IMR-90 (cell line): ENCODE measurements around the gene MALRD1. TPM values are rescaled to one million over a fixed set of nuclear protein-coding genes. Genes with fewer than 3 reads are reported as not detected.

Experiments
- ATAC-seq: fragments of 200-7000 bp; cut with Tn5 transposase; 2 replicates; pipeline ENCODE4 v1.9.1; 2020; ENCODE audit warnings: low read depth, mild to moderate bottlenecking, moderate library complexity
- BruUV-seq: library from RNA; stranded (reverse); fragments of 400-500 nt; replicated peaks from 2 replicates; lab custom pipeline; 2021; lab: Mats Ljungman, UMichigan
- CTCF ChIA-PET: fragments of 300-600 bp; formaldehyde crosslinking; extraction: SDS; loops from one replicate; lab custom pipeline; 2021; ENCODE audit warnings: antibody characterized with exemption; lab: Yijun Ruan, JAX
- POLR2A ChIA-PET: fragments of 300-600 bp; sonication (Branson Sonifier 250); formaldehyde crosslinking; loops from one replicate; lab custom pipeline; 2022; ENCODE audit warnings: antibody characterized with exemption; ENCODE audit not compliant: unreplicated experiment; lab: Charles Lee
- DNase-seq: peaks from one replicate; pipeline ENCODE4 v3.0.0; 2013
- H2AFZ ChIP-seq: replicated peaks from 2 replicates; pipeline ENCODE3; 2013; ENCODE audit warnings: low read length, mild to moderate bottlenecking; ENCODE audit not compliant: poor library complexity
- H2AK5ac ChIP-seq: 2 replicates; pipeline ENCODE4 v1.6.1; 2013; ENCODE audit warnings: low read depth, low read length, inconsistent platforms
- H2AK9ac ChIP-seq: replicated peaks from 2 replicates; pipeline ENCODE3; 2013; ENCODE audit warnings: mild to moderate bottlenecking, low read depth, low read length, moderate library complexity; ENCODE audit not compliant: poor library complexity
- H2BK120ac ChIP-seq: 2 replicates; pipeline ENCODE4 v1.6.1; 2013; ENCODE audit warnings: low read depth, low read length, inconsistent platforms
- H2BK15ac ChIP-seq: 3 replicates; pipeline ENCODE4 v1.6.1; 2013; ENCODE audit warnings: low read depth, low read length, inconsistent platforms
- H2BK20ac ChIP-seq: 2 replicates; pipeline ENCODE4 v1.6.1; 2013; ENCODE audit warnings: low read depth, mild to moderate bottlenecking, inconsistent platforms, low read length, moderate library complexity
- H2BK5ac ChIP-seq: 2 replicates; pipeline ENCODE4 v1.6.1; 2013; ENCODE audit warnings: mild to moderate bottlenecking, low read depth, low read length, inconsistent platforms; ENCODE audit not compliant: poor library complexity, severe bottlenecking
- H3K14ac ChIP-seq: replicated peaks from 2 replicates; pipeline ENCODE4 v1.6.1; 2013; ENCODE audit warnings: low read depth, low read length, inconsistent platforms
- H3K18ac ChIP-seq: 2 replicates; pipeline ENCODE4 v1.6.1; 2013; ENCODE audit warnings: low read depth, low read length, control low read depth
- H3K23ac ChIP-seq: 2 replicates; pipeline ENCODE4 v1.6.1; 2013; ENCODE audit warnings: low read depth, low read length, inconsistent platforms
- H3K27ac ChIP-seq: 2 replicates; pipeline ENCODE4 v1.5.1; 2013; ENCODE audit warnings: mild to moderate bottlenecking, control low read depth, low read length; ENCODE audit not compliant: insufficient read depth
- H3K27me3 ChIP-seq: 2 replicates; pipeline ENCODE4 v1.6.1; 2013; ENCODE audit warnings: low read length; ENCODE audit not compliant: control insufficient read depth, insufficient read depth
- H3K36me3 ChIP-seq: 2 replicates; pipeline ENCODE4 v1.6.1; 2013; ENCODE audit warnings: low read length, mixed read lengths; ENCODE audit not compliant: control insufficient read depth, insufficient read depth
- H3K4ac ChIP-seq: 2 replicates; pipeline ENCODE4 v1.6.1; 2013; ENCODE audit warnings: low read depth, low read length, inconsistent platforms
- H3K4me1 ChIP-seq: 2 replicates; pipeline ENCODE4 v1.6.1; 2013; ENCODE audit warnings: low read length, mixed read lengths; ENCODE audit not compliant: control insufficient read depth, insufficient read depth
- H3K4me2 ChIP-seq: 2 replicates; pipeline ENCODE4 v1.6.1; 2013; ENCODE audit warnings: low read depth, mild to moderate bottlenecking, control low read depth, low read length, moderate library complexity
- H3K4me3 ChIP-seq: 2 replicates; pipeline ENCODE4 v1.5.1; 2013; ENCODE audit warnings: low read depth, mild to moderate bottlenecking, control low read depth, low read length, moderate library complexity; ENCODE audit not compliant: insufficient read depth
- H3K56ac ChIP-seq: 2 replicates; pipeline ENCODE4 v1.6.1; 2013; ENCODE audit warnings: low read length, inconsistent platforms; ENCODE audit not compliant: insufficient read depth; ENCODE audit errors: extremely low read depth
- H3K79me1 ChIP-seq, 2 experiments: 2 replicates each; pipeline ENCODE4 v1.6.1; 2013; ENCODE audit warnings: low read length in 2 of 2, inconsistent platforms in 1 of 2, low read depth in 1 of 2
- H3K9ac ChIP-seq: 2 replicates; pipeline ENCODE4 v1.6.1; 2013; ENCODE audit warnings: low read depth, low read length, control low read depth
- H3K9me1 ChIP-seq: 2 replicates; pipeline ENCODE4 v1.6.1; 2013; ENCODE audit warnings: low read length, inconsistent platforms; ENCODE audit not compliant: insufficient read depth
- H3K9me3 ChIP-seq: 2 replicates; pipeline ENCODE4 v1.6.1; 2013; ENCODE audit warnings: low read length; ENCODE audit not compliant: control insufficient read depth, insufficient read depth
- H4K20me1 ChIP-seq: 2 replicates; pipeline ENCODE4 v1.6.1; 2013; ENCODE audit warnings: low read length, inconsistent platforms; ENCODE audit not compliant: insufficient read depth
- H4K5ac ChIP-seq: 2 replicates; pipeline ENCODE4 v1.6.1; 2013; ENCODE audit warnings: mild to moderate bottlenecking, low read depth, low read length, control low read depth
- H4K8ac ChIP-seq, 2 experiments: 2 replicates each; pipeline ENCODE4 v1.6.1; 2013; ENCODE audit warnings: low read depth in 2 of 2, low read length in 2 of 2, control low read depth in 1 of 2, inconsistent platforms in 1 of 2
- H4K91ac ChIP-seq: 2 replicates; pipeline ENCODE4 v1.6.1; 2013; ENCODE audit warnings: low read depth, low read length, inconsistent platforms; ENCODE audit not compliant: insufficient read depth
- CHD1 ChIP-seq: IDR thresholded peaks from 2 replicates; pipeline ENCODE4 v1.6.1; 2012; ENCODE audit warnings: low read depth, low read length, improper control_type of control experiment
- FOS ChIP-seq: fragments of 150-350 bp; IDR thresholded peaks from 2 replicates; pipeline ENCODE4 v1.6.1; 2016; ENCODE audit warnings: low read depth, low read length
- NFE2L2 ChIP-seq: fragments of 150-350 bp; IDR thresholded peaks from 2 replicates; pipeline ENCODE4 v1.6.1; 2016; ENCODE audit warnings: low read depth, mild to moderate bottlenecking, low read length
- POLR2A ChIP-seq: IDR thresholded peaks from 2 replicates; pipeline ENCODE4 v1.6.1; 2012; ENCODE audit warnings: mild to moderate bottlenecking, low read depth, low read length
- SMC3 ChIP-seq: fragments of 150-350 bp; IDR thresholded peaks from 2 replicates; pipeline ENCODE4 v1.6.1; 2016; ENCODE audit warnings: low read depth, mild to moderate bottlenecking, antibody characterized with exemption, low read length, moderate library complexity
- WGBS, 2 experiments: methylation state at CpG; one replicate each; pipeline versions ENCODE4 v1.1.5 to v1.1.7; 2013; ENCODE audit warnings: missing lambda C conversion rate in 2 of 2; ENCODE audit not compliant: insufficient read length in 1 of 2; ENCODE audit errors: extremely low coverage in 2 of 2; 5-methylcytosine and 5-hydroxymethylcytosine counted together
- dilution Hi-C: fragments of 300-500 bp; cut with HindIII; formaldehyde crosslinking; loops from one replicate; pipeline ENCODE4 v1.14.3; 2018; ENCODE audit warnings: low sequenced_read_pairs; ENCODE audit not compliant: unreplicated experiment
- in situ Hi-C: fragments of 300-500 bp; cut with MboI; formaldehyde crosslinking; loops from 3 replicates; pipeline ENCODE4 v1.14.3; 2019; ENCODE audit warnings: low sequenced_read_pairs, inconsistent platforms, mixed read lengths
- intact Hi-C: fragments of 100-400 bp; cut with micrococcal nuclease; formaldehyde crosslinking; loops from 2 replicates; pipeline ENCODE4 v1.10.0; 2022
- polyA plus RNA-seq, 3 experiments: library from polyadenylated mRNA; depleted of rRNA; stranded (reverse); fragments of >200 nt; gene quantifications; 2 replicates each; pipeline ENCODE4 v1.2.3, GENCODE V29; 2012; ENCODE audit warnings: low replicate concordance in 1 of 3
- total RNA-seq: library from RNA; depleted of rRNA; stranded (reverse); fragments of >200 nt; gene quantifications from 2 replicates; pipeline ENCODE4 v1.2.3, GENCODE V29; 2012

Gene MALRD1
- total and polyA plus RNA-seq, 2 of the 4 experiments (the other 2 are of a cell fraction) = 0.34 to 1.1 TPM

- Histone ChIP-seq H2AK5ac (no peak overlapping the region), H2AK9ac (no peak overlapping the region), H2AFZ (no peak overlapping the region), H3K4ac (no peak overlapping the region), H3K36me3 (no peaks in the 10 kb centered on the region), H4K91ac (no peak overlapping the region), H3K27me3 (no peaks in the 10 kb centered on the region), H3K23ac (no peak overlapping the region), H3K18ac (no peak overlapping the region), H3K56ac (no peak overlapping the region), H2BK5ac (no peak overlapping the region), H3K79me1 (no peaks in the 10 kb centered on the region), H3K4me2 (no peak overlapping the region), H3K4me1 (no peaks in the 10 kb centered on the region), H2BK120ac (no peak overlapping the region), H3K9me1 (no peaks in the 10 kb centered on the region), H3K14ac (no peak overlapping the region), H4K20me1 (no peaks in the 10 kb centered on the region), H3K9me3 (no peaks in the 10 kb centered on the region), H3K4me3 (no peak overlapping the region), H4K5ac (no peak overlapping the region), H3K27ac (no peak overlapping the region), H4K8ac (no peak overlapping the region), H3K9ac (no peak overlapping the region), H2BK20ac (no peak overlapping the region), H2BK15ac (no peak overlapping the region)
- in situ Hi-C loops = no loop called here
- WGBS, 2 experiments = 80% methylated on average over 2 of the region's 4 CpGs; no CpG with 5 or more reads in 1 of the 2 experiments
- TF ChIP-seq FOS (no peak), SMC3 (no peak), POLR2A (no peak), NFE2L2 (no peak), CHD1 (no peak)
- dilution Hi-C loops = no loop called here
- intact Hi-C loops = no loop called here
- BruUV-seq = no TSS peak
- POLR2A ChIA-PET = no interaction called here
- no peak for ATAC-seq
- DNase-seq = no peak
- CTCF ChIA-PET = no interaction called here
These were observed 431.3 kb downstream of the MALRD1 start for GRCh38 chr10:19479854-19480253.
